Breast epithelium (tissue), 4 donors: ENCODE data around the gene ANKMY1. TPM values are rescaled to one million over a fixed set of nuclear protein-coding genes. Genes with fewer than 3 reads are reported as not detected.

ENCODE experiments used
- DNase-seq, 2 donors: peaks; one replicate each; pipeline ENCODE4 v3.0.0-alpha.2; 2019; ENCODE audit warnings: low spot score in 2 of 2
- H3K27ac ChIP-seq, 2 donors: fragments of 200-600 bp; sonication (generic) in 1 of 2; one replicate each; pipeline ENCODE4 v1.5.1; 2016 to 2019; ENCODE audit warnings: mild to moderate bottlenecking in 1 of 2
- H3K27me3 ChIP-seq, 2 donors: fragments of 200-600 bp; sonication (generic) in 1 of 2; one replicate each; pipeline versions ENCODE4 v1.5.1 to v1.6.0; 2017 to 2019; ENCODE audit warnings: control low read depth in 1 of 2, mild to moderate bottlenecking in 1 of 2
- H3K36me3 ChIP-seq: fragments of 200-600 bp; one replicate; pipeline ENCODE4 v1.5.1; 2019
- H3K4me1 ChIP-seq, 2 donors: fragments of 200-600 bp; sonication (generic); one replicate each; pipeline ENCODE4 v1.5.1; 2016 to 2019; ENCODE audit warnings: control low read depth in 1 of 2
- H3K4me3 ChIP-seq, 3 donors: fragments of 200-600 bp; sonication (generic); 1 replicate in 2 of 3; 2 replicates in 1 of 3; pipeline ENCODE4 v1.5.1; 2016 to 2019; ENCODE audit warnings: mild to moderate bottlenecking in 3 of 3, moderate library complexity in 2 of 3
- H3K9me3 ChIP-seq, 2 donors: fragments of 200-600 bp; sonication (generic) in 1 of 2; one replicate each; pipeline ENCODE4 v1.5.1; 2016 to 2019; ENCODE audit warnings: control low read depth in 1 of 2
- CTCF ChIP-seq, 3 donors: fragments of 450-650 bp; IDR thresholded peaks; one replicate each; pipeline ENCODE4 v1.5.1; 2016 to 2017; ENCODE audit warnings: antibody characterized with exemption in 3 of 3, mild to moderate bottlenecking in 3 of 3, moderate library complexity in 3 of 3
- POLR2A ChIP-seq: fragments of 450-650 bp; IDR thresholded peaks from one replicate; pipeline ENCODE4 v1.6.1; 2016; ENCODE audit warnings: antibody characterized with exemption, mild to moderate bottlenecking, moderate library complexity
- POLR2AphosphoS5 ChIP-seq, 3 donors: sonication (generic); formaldehyde crosslinking; IDR thresholded peaks; one replicate each; pipeline ENCODE4 v1.6.1; 2017; ENCODE audit warnings: antibody characterized with exemption in 3 of 3
- intact Hi-C: fragments of 100-400 bp; cut with DNase I; formaldehyde crosslinking; loops from one replicate; pipeline ENCODE4 v1.15.1; 2023; ENCODE audit warnings: low total_unique reads
- total RNA-seq, 3 donors: library from RNA; depleted of rRNA; stranded (reverse); fragments of >200 nt; gene quantifications; one replicate each; pipeline ENCODE4 v1.1.0, GENCODE V29; 2016

The ANKMY1 gene
- total RNA-seq, 3 donors from 2014 or later, result 13.0 to 32.8 (median 19.0) TPM

- peak overlapping the region in 1 of 2 donors; percentile 8 for H3K27ac ChIP-seq
- no peak for DNase-seq
- TF ChIP-seq POLR2AphosphoS5 (IDR thresholded peaks at IDR 0.05) (no peak), POLR2A (no peak), CTCF (IDR thresholded peaks at IDR 0.05) (no peak)
- intact Hi-C loops, result no loop called here
- peak overlapping the region in 1 of 3 donors; percentile 15 for H3K4me3 ChIP-seq
- H3K36me3 ChIP-seq, result no peaks in the 10 kb centered on the region
- no peaks in the 10 kb centered on the region for H3K27me3 ChIP-seq
- H3K9me3 ChIP-seq, result no peaks in the 10 kb centered on the region
- peaks cover 9 to 13% of the 10 kb centered on the region in 2 donors for H3K4me1 ChIP-seq
Measured at GRCh38 chr2:240441326-240441992, 116.3 kb downstream of the ANKMY1 start.

GRCh38 chr2:240440704-240441320, 117.0 kb downstream of the ANKMY1 start:
- Histone ChIP-seq H3K36me3 (no peaks in the 10 kb centered on the region), H3K27ac (peak overlapping the region in 1 of 2 donors; percentile 8), H3K27me3 (no peaks in the 10 kb centered on the region), H3K9me3 (no peaks in the 10 kb centered on the region), H3K4me1 (peaks cover 13 to 15% of the 10 kb centered on the region in 2 donors), H3K4me3 (no peak overlapping the region)
- no peak for DNase-seq
- TF ChIP-seq POLR2A (no peak), CTCF (IDR thresholded peaks at IDR 0.05) (no peak), POLR2AphosphoS5 (IDR thresholded peaks at IDR 0.05) (no peak)
- intact Hi-C loops, result no loop called here

- H3K36me3 ChIP-seq, result no peaks in the 10 kb centered on the region
- no peak overlapping the region for H3K27ac ChIP-seq
- H3K27me3 ChIP-seq, result no peaks in the 10 kb centered on the region
- H3K9me3 ChIP-seq, result no peaks in the 10 kb centered on the region
- no peak for DNase-seq
- peaks cover 13 to 16% of the 10 kb centered on the region in 2 donors for H3K4me1 ChIP-seq
- TF ChIP-seq CTCF (IDR thresholded peaks at IDR 0.05) (no peak), POLR2AphosphoS5 (IDR thresholded peaks at IDR 0.05) (no peak), POLR2A (no peak)
- H3K4me3 ChIP-seq, result no peak overlapping the region
- intact Hi-C loops, result no loop called here
Measured at GRCh38 chr2:240440251-240440650, 117.5 kb downstream of the ANKMY1 start.

GRCh38 chr2:240439698-240440151, 118.1 kb downstream of the ANKMY1 start:
- no peak for DNase-seq
- no peak for TF ChIP-seq POLR2A
- no peak for TF ChIP-seq CTCF (IDR thresholded peaks at IDR 0.05)
- no peak for TF ChIP-seq POLR2AphosphoS5 (IDR thresholded peaks at IDR 0.05)
- no peaks in the 10 kb centered on the region for H3K36me3 ChIP-seq
- H3K4me3 ChIP-seq, result no peak overlapping the region
- no peaks in the 10 kb centered on the region for H3K9me3 ChIP-seq
- intact Hi-C loops, result loop anchor here (5.0 kb wide), 1 partner anchor 207 kb away; no protein-coding TSS in a partner anchor
- H3K27ac ChIP-seq, result no peak overlapping the region
- H3K27me3 ChIP-seq, result no peaks in the 10 kb centered on the region
- peaks cover 13 to 16% of the 10 kb centered on the region in 2 donors for H3K4me1 ChIP-seq
